H1 (cell line): Measurements from ENCODE around the gene SUSD6. TPM values are rescaled to one million over a fixed set of nuclear protein-coding genes. Genes with fewer than 3 reads are reported as not detected.

Source experiments
- CTCF ChIA-PET: fragments of 300-600 bp; sonication (Branson Sonifier 250); formaldehyde crosslinking; loops from one replicate; lab custom pipeline; 2021; ENCODE audit not compliant: partially characterized antibody; lab: Charles Lee
- POLR2A ChIA-PET: fragments of 300-600 bp; sonication (Branson Sonifier 250); formaldehyde crosslinking; loops from one replicate; lab custom pipeline; 2021; ENCODE audit warnings: inconsistent platforms; ENCODE audit not compliant: partially characterized antibody; lab: Charles Lee
- DNase-seq, 2 experiments: peaks; one replicate each; pipeline versions ENCODE4 v3.0.0 to v3.0.0-alpha.2; 2010 to 2022; ENCODE audit warnings: low spot score in 2 of 2, low read depth in 1 of 2, mixed read lengths in 1 of 2
- FAIRE-seq: peaks from 2 replicates; lab custom pipeline; 2011; peaks lifted over from hg19 to GRCh38; lab: Jason Lieb, UNC
- H2AFZ ChIP-seq: 2 replicates; pipeline ENCODE4 v1.8.1; 2012; ENCODE audit warnings: low read length, inconsistent platforms
- H2AK5ac ChIP-seq: 2 replicates; pipeline ENCODE4 v1.6.1; 2013; ENCODE audit warnings: low read depth, low read length
- H2BK120ac ChIP-seq: replicated peaks from 2 replicates; pipeline ENCODE3; 2013; ENCODE audit warnings: low read depth, low read length, inconsistent platforms
- H2BK12ac ChIP-seq: 2 replicates; pipeline ENCODE4 v1.6.1; 2013; ENCODE audit warnings: low read depth, low read length
- H2BK15ac ChIP-seq: 2 replicates; pipeline ENCODE4 v1.6.1; 2013; ENCODE audit warnings: low read length
- H2BK20ac ChIP-seq: 2 replicates; pipeline ENCODE4 v1.6.1; 2013; ENCODE audit warnings: low read length
- H2BK5ac ChIP-seq: 2 replicates; pipeline ENCODE4 v1.6.1; 2013; ENCODE audit warnings: low read depth, low read length
- H3K14ac ChIP-seq: 2 replicates; pipeline ENCODE4 v1.6.1; 2013; ENCODE audit warnings: inconsistent platforms; ENCODE audit not compliant: insufficient read length
- H3K18ac ChIP-seq: 2 replicates; pipeline ENCODE4 v1.6.1; 2013; ENCODE audit warnings: low read length; ENCODE audit errors: extremely low read depth
- H3K23ac ChIP-seq: 2 replicates; pipeline ENCODE4 v1.6.1; 2013; ENCODE audit warnings: inconsistent platforms; ENCODE audit not compliant: insufficient read length
- H3K23me2 ChIP-seq: 2 replicates; pipeline ENCODE4 v1.6.1; 2013; ENCODE audit warnings: low read depth, low read length
- H3K27ac ChIP-seq: 2 replicates; pipeline ENCODE4 v1.6.1; 2011; ENCODE audit warnings: low read depth, low read length, inconsistent platforms
- H3K27me3 ChIP-seq, 4 experiments: replicated peaks in 1 of 4; 1 replicate in 1 of 4; 2 replicates in 3 of 4; pipeline versions ENCODE4 v1.6.1 to v1.8.1; 2011 to 2013; ENCODE audit warnings: low read length in 3 of 4, mild to moderate bottlenecking in 3 of 4, inconsistent platforms in 2 of 4, mixed read lengths in 2 of 4, moderate library complexity in 1 of 4; ENCODE audit not compliant: control insufficient read depth in 3 of 4, insufficient read depth in 3 of 4; ENCODE audit errors: extremely low read depth in 1 of 4
- H3K36me3 ChIP-seq, 4 experiments: 2 replicates each; pipeline versions ENCODE4 v1.6.1 to v1.8.1; 2011 to 2013; ENCODE audit warnings: mild to moderate bottlenecking in 4 of 4, low read length in 3 of 4, moderate library complexity in 2 of 4, control low read depth in 1 of 4, inconsistent platforms in 1 of 4; ENCODE audit not compliant: insufficient read depth in 4 of 4, control insufficient read depth in 2 of 4
- H3K4ac ChIP-seq: replicated peaks from 2 replicates; pipeline ENCODE3; 2013; ENCODE audit warnings: low read length, low read depth, mixed read lengths, inconsistent platforms; ENCODE audit not compliant: insufficient read length
- H3K4me1 ChIP-seq, 4 experiments: replicated peaks in 1 of 4; 1 replicate in 1 of 4; 2 replicates in 3 of 4; pipeline versions ENCODE4 v1.6.1 to v1.8.1; 2011 to 2013; ENCODE audit warnings: low read length in 3 of 4, inconsistent platforms in 2 of 4, mixed read lengths in 1 of 4; ENCODE audit not compliant: insufficient read depth in 4 of 4, control insufficient read depth in 3 of 4
- H3K4me2 ChIP-seq, 2 experiments: 2 replicates each; pipeline versions ENCODE4 v1.6.1 to v1.8.1; 2011 to 2013; ENCODE audit warnings: low read depth in 2 of 2, low read length in 2 of 2, control low read depth in 1 of 2, inconsistent platforms in 1 of 2, mild to moderate bottlenecking in 1 of 2; ENCODE audit not compliant: insufficient read depth in 1 of 2
- H3K4me3 ChIP-seq, 4 experiments: fragments of 200-600, 300-600 bp in 1 of 4; sonication (generic), shearing (Covaris generic), sonication (Bioruptor Twin) in 1 of 4; 2 replicates each; pipeline versions ENCODE4 v1.5.1 to v1.8.1; 2011 to 2016; ENCODE audit warnings: low read length in 4 of 4, low read depth in 3 of 4, control low read depth in 2 of 4, inconsistent platforms in 2 of 4, mild to moderate bottlenecking in 2 of 4, mixed read lengths in 1 of 4, moderate library complexity in 1 of 4; ENCODE audit not compliant: insufficient read depth in 2 of 4; ENCODE audit errors: extremely low read depth in 1 of 4
- H3K56ac ChIP-seq: replicated peaks from 2 replicates; pipeline ENCODE3; 2013; ENCODE audit warnings: low read depth, mild to moderate bottlenecking, mixed read lengths, low read length, inconsistent platforms; ENCODE audit not compliant: insufficient read length
- H3K79me1 ChIP-seq: 2 replicates; pipeline ENCODE4 v1.6.1; 2013; ENCODE audit warnings: low read depth, low read length, control low read depth
- H3K79me2 ChIP-seq, 2 experiments: 2 replicates each; pipeline versions ENCODE4 v1.6.1 to v1.8.1; 2012 to 2013; ENCODE audit warnings: low read length in 2 of 2, mild to moderate bottlenecking in 2 of 2, inconsistent platforms in 1 of 2; ENCODE audit not compliant: insufficient read depth in 2 of 2, control insufficient read depth in 1 of 2
- H3K9ac ChIP-seq, 4 experiments: replicated peaks in 1 of 4; 1 replicate in 1 of 4; 2 replicates in 3 of 4; pipeline versions ENCODE4 v1.6.1 to v1.8.1; 2011 to 2013; ENCODE audit warnings: low read depth in 3 of 4, low read length in 3 of 4, control low read depth in 2 of 4, mild to moderate bottlenecking in 2 of 4, moderate library complexity in 2 of 4, inconsistent platforms in 1 of 4; ENCODE audit errors: extremely low read depth in 1 of 4
- H3K9me3 ChIP-seq, 2 experiments: 2 replicates each; pipeline versions ENCODE4 v1.6.1 to v1.8.1; 2012 to 2013; ENCODE audit warnings: mild to moderate bottlenecking in 2 of 2, moderate library complexity in 2 of 2, control low read depth in 1 of 2, inconsistent platforms in 1 of 2, low read depth in 1 of 2, low read length in 1 of 2, mixed read lengths in 1 of 2; ENCODE audit not compliant: insufficient read depth in 2 of 2
- H4K20me1 ChIP-seq, 2 experiments: replicated peaks in 1 of 2; 2 replicates each; pipeline versions ENCODE3 to v1.8.1; 2011 to 2013; ENCODE audit warnings: inconsistent platforms in 2 of 2, low read length in 2 of 2, mild to moderate bottlenecking in 1 of 2; ENCODE audit not compliant: insufficient read depth in 2 of 2, control insufficient read depth in 1 of 2
- H4K5ac ChIP-seq: 2 replicates; pipeline ENCODE4 v1.6.1; 2013; ENCODE audit warnings: low read length, low read depth, mixed read lengths, inconsistent platforms; ENCODE audit not compliant: insufficient read length
- H4K8ac ChIP-seq: 2 replicates; pipeline ENCODE4 v1.8.0; 2013; ENCODE audit warnings: mild to moderate bottlenecking, moderate library complexity, low read length, inconsistent platforms; ENCODE audit not compliant: insufficient read depth; ENCODE audit errors: extremely low read depth
- H4K91ac ChIP-seq: replicated peaks from 2 replicates; pipeline ENCODE3; 2013; ENCODE audit warnings: low read length, mixed read lengths, inconsistent platforms; ENCODE audit not compliant: insufficient read length
- EGR1 ChIP-seq: IDR thresholded peaks from 2 replicates; pipeline ENCODE4 v1.6.1; 2011; ENCODE audit warnings: low read depth, low read length, borderline replicate concordance
- GTF2F1 ChIP-seq: IDR thresholded peaks from 2 replicates; pipeline ENCODE4 v1.6.1; 2012; ENCODE audit warnings: low read depth, low read length, improper control_type of control experiment, borderline replicate concordance
- HDAC6 ChIP-seq: IDR thresholded peaks from one replicate; pipeline ENCODE4 v1.7.1; 2012; ENCODE audit warnings: low read depth, mild to moderate bottlenecking, inconsistent platforms, low read length, moderate library complexity
- JUND ChIP-seq: IDR thresholded peaks from 2 replicates; pipeline ENCODE4 v1.6.1; 2011; ENCODE audit warnings: mild to moderate bottlenecking, improper control_type of control experiment, low read length
- RAD21 ChIP-seq, 2 experiments: IDR thresholded peaks in 1 of 2; conservative IDR thresholded peaks in 1 of 2; 2 replicates each; pipeline ENCODE4 v1.6.1; 2011; ENCODE audit warnings: low read depth in 2 of 2, low read length in 2 of 2, improper control_type of control experiment in 1 of 2, inconsistent platforms in 1 of 2, mild to moderate bottlenecking in 1 of 2, moderate library complexity in 1 of 2
- RBBP5 ChIP-seq: IDR thresholded peaks from 2 replicates; pipeline ENCODE4 v1.7.1; 2012; ENCODE audit warnings: low read depth, mild to moderate bottlenecking, inconsistent platforms, low read length, moderate library complexity, borderline replicate concordance
- RFX5 ChIP-seq: IDR thresholded peaks from 2 replicates; pipeline ENCODE4 v1.6.1; 2011; ENCODE audit warnings: low read depth, low read length, improper control_type of control experiment, borderline replicate concordance
- TAF7 ChIP-seq: optimal IDR thresholded peaks from 2 replicates; pipeline ENCODE3; 2011; ENCODE audit warnings: low read depth, mild to moderate bottlenecking, inconsistent platforms, low read length, moderate library complexity, borderline replicate concordance
- ZNF274 ChIP-seq: IDR thresholded peaks from 2 replicates; pipeline ENCODE4 v1.7.0; 2012; ENCODE audit warnings: low read length, borderline replicate concordance; ENCODE audit errors: extremely low read depth
- WGBS, 2 experiments: shearing (Covaris generic) in 1 of 2; methylation state at CpG; one replicate each; pipeline versions ENCODE4 v1.1.6 to v1.1.7; 2013 to 2015; ENCODE audit warnings: low lambda C conversion rate in 2 of 2, mixed read lengths in 2 of 2, inconsistent platforms in 1 of 2, low coverage in 1 of 2, missing lambda C conversion rate in 1 of 2; ENCODE audit not compliant: insufficient replicate concordance in 2 of 2, insufficient coverage in 1 of 2, insufficient read length in 1 of 2; ENCODE audit errors: extremely low coverage in 1 of 2, missing lambda C conversion rate in 1 of 2; 5-methylcytosine and 5-hydroxymethylcytosine counted together
- polyA plus RNA-seq, 7 experiments: library from polyadenylated mRNA; depleted of rRNA in 3 of 7; stranded (reverse) in 5 of 7; unstranded in 2 of 7; fragments of >200 nt in 5 of 7; fragments of 200-250 nt in 2 of 7; gene quantifications; 1 replicate in 5 of 7; 2 replicates in 1 of 7; 4 replicates in 1 of 7; pipeline versions ENCODE4 v1.2.1 to v1.2.3, GENCODE V29; 2011 to 2013; ENCODE audit warnings: missing spikeins in 2 of 7, mixed read lengths in 2 of 7
- total RNA-seq: library from RNA; stranded (reverse); fragmentation: NEBNext Ultra II Directional; extraction: Animal tissue kit (Norgen Biotek cat#: 25700); gene quantifications from 2 replicates; pipeline ENCODE4 v1.2.1, GENCODE V29; 2021
- TF ChIP-seq, protein P1 (sequence below): IDR thresholded peaks from 2 replicates; pipeline ENCODE4 v1.6.1; 2012; ENCODE audit warnings: low read length, inconsistent platforms

The SUSD6 gene
- total and polyA plus RNA-seq, 2 of the 8 experiments (the other 6 are each of a cell fraction or from before 2014, with no cell fraction given): 3.0 to 3.8 TPM

GRCh38 chr14:69687606-69688298 is 76.4 kb downstream of the SUSD6 start:
- Histone ChIP-seq H3K23ac (no peak overlapping the region), H3K23me2 (no peaks in the 10 kb centered on the region; the same call in 1 of the 2 replicates), H2BK20ac (no peak overlapping the region), H3K79me2 (no peaks in the 10 kb centered on the region), H2BK12ac (no peak overlapping the region), H2BK15ac (no peak overlapping the region), H3K9me3 (no peaks in the 10 kb centered on the region), H3K4me1 (no peaks in the 10 kb centered on the region; a peak in 1 of 7 replicates), H4K20me1 (no peaks in the 10 kb centered on the region), H3K4ac (no peak overlapping the region), H3K36me3 (no peaks in the 10 kb centered on the region), H4K8ac (no peak overlapping the region), H2BK5ac (no peak overlapping the region), H2AK5ac (no peak overlapping the region), H3K4me2 (no peak overlapping the region), H4K91ac (no peak overlapping the region), H3K27ac (no peak overlapping the region), H3K14ac (no peak overlapping the region), H3K9ac (no peak overlapping the region), H3K18ac (no peak overlapping the region), H4K5ac (no peak overlapping the region), H2AFZ (no peak overlapping the region), H2BK120ac (no peak overlapping the region), H3K56ac (no peak overlapping the region), H3K4me3 (no peak overlapping the region), H3K27me3 (no peaks in the 10 kb centered on the region), H3K79me1 (no peaks in the 10 kb centered on the region)
- DNase-seq (no peak), FAIRE-seq (no peak)
- ChIA-PET POLR2A (interaction anchor here (0.6 kb wide), 1 partner anchor 79 kb away, joined by 3 read pairs; no protein-coding TSS in a partner anchor), CTCF (interaction anchor here (0.6 to 1.2 kb wide), 6 partner anchors 10 to 589 kb away, joined by 3 to 5 read pairs (median 3); no protein-coding TSS in a partner anchor)
- WGBS, 2 experiments: 92% methylated on average over 4 of the region's 4 CpGs; no CpG with 5 or more reads in 1 of the 2 experiments
- TF ChIP-seq TAF7 (no peak), RFX5 (no peak), HDAC6 (no peak), ZNF274 (no peak), JUND (no peak), RBBP5 (no peak), GTF2F1 (no peak), RAD21 (IDR thresholded peaks at IDR 0.05 in 1 of 2, conservative IDR thresholded peaks at IDR 0.05 in 1 of 2; ENCODE audit: low read depth in 2 of 2, low read length in 2 of 2) (no peak), EGR1 (no peak)
- TF ChIP-seq, protein P1, sequence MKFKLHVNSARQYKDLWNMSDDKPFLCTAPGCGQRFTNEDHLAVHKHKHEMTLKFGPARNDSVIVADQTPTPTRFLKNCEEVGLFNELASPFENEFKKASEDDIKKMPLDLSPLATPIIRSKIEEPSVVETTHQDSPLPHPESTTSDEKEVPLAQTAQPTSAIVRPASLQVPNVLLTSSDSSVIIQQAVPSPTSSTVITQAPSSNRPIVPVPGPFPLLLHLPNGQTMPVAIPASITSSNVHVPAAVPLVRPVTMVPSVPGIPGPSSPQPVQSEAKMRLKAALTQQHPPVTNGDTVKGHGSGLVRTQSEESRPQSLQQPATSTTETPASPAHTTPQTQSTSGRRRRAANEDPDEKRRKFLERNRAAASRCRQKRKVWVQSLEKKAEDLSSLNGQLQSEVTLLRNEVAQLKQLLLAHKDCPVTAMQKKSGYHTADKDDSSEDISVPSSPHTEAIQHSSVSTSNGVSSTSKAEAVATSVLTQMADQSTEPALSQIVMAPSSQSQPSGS: no peak
